HepG2 (cell line): ENCODE data around the gene SENP5. TPM values are rescaled to one million over a fixed set of nuclear protein-coding genes. Genes with fewer than 3 reads are reported as not detected.
A peak's percentile ranks its signal among the peaks of the same experiment; 100 is the strongest.

ENCODE experiments used
- ARNTL ChIP-seq: sonication (generic); formaldehyde crosslinking; IDR thresholded peaks from 2 replicates; pipeline ENCODE4 v1.4.0; 2020; ENCODE audit warnings: mild to moderate bottlenecking, missing genetic modification reagents
- KDM5B ChIP-seq: sonication (generic); formaldehyde crosslinking; IDR thresholded peaks from 2 replicates; pipeline ENCODE4 v1.4.0; 2020; ENCODE audit warnings: missing genetic modification reagents, mild to moderate bottlenecking, borderline replicate concordance
- KMT2B ChIP-seq: IDR thresholded peaks from 2 replicates; pipeline ENCODE4 v1.6.1; 2016; ENCODE audit warnings: missing genetic modification reagents, missing compliant biosample characterization
- MAFG ChIP-seq: sonication (generic); formaldehyde crosslinking; IDR thresholded peaks from 2 replicates; pipeline ENCODE4 v1.5.1; 2020; ENCODE audit warnings: mild to moderate bottlenecking, missing genetic modification reagents
- ZBTB46 ChIP-seq: sonication (generic); formaldehyde crosslinking; IDR thresholded peaks from 2 replicates; pipeline ENCODE4 v1.4.0; 2020; ENCODE audit warnings: mild to moderate bottlenecking, missing genetic modification reagents, borderline replicate concordance
- ZMAT3 ChIP-seq: sonication (generic); formaldehyde crosslinking; conservative IDR thresholded peaks from 2 replicates; pipeline ENCODE4 v1.7.0; 2021; ENCODE audit warnings: missing genetic modification reagents
- ZNF367 ChIP-seq: sonication (generic); formaldehyde crosslinking; IDR thresholded peaks from 2 replicates; pipeline ENCODE4 v1.4.0; 2020; ENCODE audit warnings: missing genetic modification reagents, borderline replicate concordance
- ZNF431 ChIP-seq: sonication (generic); formaldehyde crosslinking; IDR thresholded peaks from 2 replicates; pipeline ENCODE4 v1.9.0; 2022; ENCODE audit warnings: missing genetic modification reagents, low read depth, mild to moderate bottlenecking, borderline replicate concordance
- ZNF468 ChIP-seq: sonication (generic); formaldehyde crosslinking; IDR thresholded peaks from 2 replicates; pipeline ENCODE4 v1.8.0; 2022; ENCODE audit warnings: mild to moderate bottlenecking, moderate library complexity, missing genetic modification reagents
- ZNF530 ChIP-seq: sonication (generic); formaldehyde crosslinking; IDR thresholded peaks from 2 replicates; pipeline ENCODE4 v1.5.0; 2020; ENCODE audit warnings: low read depth, mild to moderate bottlenecking, missing genetic modification reagents
- ZNF543 ChIP-seq: sonication (generic); formaldehyde crosslinking; IDR thresholded peaks from 2 replicates; pipeline ENCODE4 v1.4.0; 2020; ENCODE audit warnings: mild to moderate bottlenecking, missing genetic modification reagents
- ZNF546 ChIP-seq: sonication (generic); formaldehyde crosslinking; conservative IDR thresholded peaks from 2 replicates; pipeline ENCODE4 v1.8.1; 2023; ENCODE audit warnings: mild to moderate bottlenecking, missing genetic modification reagents
- ZNF570 ChIP-seq: sonication (generic); formaldehyde crosslinking; IDR thresholded peaks from 2 replicates; pipeline ENCODE4 v1.4.0; 2020; ENCODE audit warnings: mild to moderate bottlenecking, missing genetic modification reagents, borderline replicate concordance
- ZNF674 ChIP-seq: sonication (generic); formaldehyde crosslinking; IDR thresholded peaks from 2 replicates; pipeline ENCODE4 v1.5.0; 2020; ENCODE audit warnings: low read depth, mild to moderate bottlenecking, missing genetic modification reagents
- ZNF782 ChIP-seq: sonication (generic); formaldehyde crosslinking; IDR thresholded peaks from 2 replicates; pipeline ENCODE4 v1.4.0; 2020; ENCODE audit warnings: missing genetic modification reagents, mild to moderate bottlenecking, borderline replicate concordance
- ZNF800 ChIP-seq: sonication (generic); formaldehyde crosslinking; IDR thresholded peaks from 2 replicates; pipeline ENCODE4 v1.4.0; 2020; ENCODE audit warnings: missing genetic modification reagents
- ZNF878 ChIP-seq: sonication (generic); formaldehyde crosslinking; IDR thresholded peaks from 2 replicates; pipeline ENCODE4 v1.8.1; 2023; ENCODE audit warnings: mild to moderate bottlenecking, missing genetic modification reagents, moderate library complexity
- ZSCAN20 ChIP-seq: sonication (generic); formaldehyde crosslinking; IDR thresholded peaks from 2 replicates; pipeline ENCODE4 v1.4.0; 2020; ENCODE audit warnings: missing genetic modification reagents, mild to moderate bottlenecking, borderline replicate concordance
- ZSCAN9 ChIP-seq: IDR thresholded peaks from 2 replicates; pipeline ENCODE4 v1.6.1; 2016; ENCODE audit warnings: borderline replicate concordance
- polyA plus RNA-seq, 8 experiments: library from polyadenylated mRNA; depleted of rRNA in 3 of 8; stranded (reverse) in 7 of 8; unstranded in 1 of 8; fragments of >200 nt; fragmentation: Illumina TruSeq in 4 of 8; extraction: Trizol in 4 of 8; gene quantifications; 2 replicates each; pipeline versions ENCODE4 v1.2.1 to v1.2.3, GENCODE V29; 2011 to 2016; ENCODE audit warnings: low read depth in 4 of 8, missing spikeins in 1 of 8, mixed read lengths in 1 of 8; ENCODE audit not compliant: insufficient read depth in 1 of 8
- total RNA-seq, 5 experiments: library from RNA; depleted of rRNA; stranded (reverse); fragments of >200 nt; fragmentation: Illumina TruSeq; extraction: Trizol; gene quantifications; 2 replicates each; pipeline ENCODE4 v1.2.3, GENCODE V29; 2016; ENCODE audit warnings: low read depth in 1 of 5
- TF ChIP-seq, protein P1 (sequence below): sonication (generic); formaldehyde crosslinking; conservative IDR thresholded peaks from 2 replicates; pipeline ENCODE4 v1.4.0; 2020; ENCODE audit warnings: mild to moderate bottlenecking, missing genetic modification reagents, moderate library complexity

Gene SENP5
- total and polyA plus RNA-seq, 2 of the 13 experiments (the other 11 are each of a cell fraction or from before 2014, with no cell fraction given) = 17.6 to 30.9 TPM

DNA sequence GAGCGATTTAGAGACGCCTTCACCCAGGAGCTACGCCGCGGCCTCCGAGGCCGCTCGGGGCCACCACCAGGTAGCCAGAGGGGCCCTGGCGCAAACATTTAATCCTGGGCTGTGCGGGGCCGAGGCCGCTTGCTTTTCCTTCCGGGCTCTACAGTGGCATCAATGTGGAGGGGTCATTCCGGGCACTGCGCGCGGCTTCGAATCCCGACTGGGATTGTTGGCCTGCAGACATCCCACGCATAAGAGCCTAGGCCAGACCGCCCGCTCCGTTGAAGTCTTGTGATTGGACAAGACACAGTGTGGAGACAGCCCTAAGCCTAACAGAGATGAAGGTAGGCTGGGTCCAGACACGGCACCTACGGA lies 75.2 kb downstream of the SENP5 start (continued):
- 0 out of 2 replicates have a peak, but pooled peaks have one; percentile 73 for TF ChIP-seq ZNF543 (CRISPR knock-in tag)
- 0 out of 2 replicates have a peak, but pooled peaks have one; percentile 8 for TF ChIP-seq ZNF800 (CRISPR knock-in tag)
- 0 out of 2 replicates have a peak, but pooled peaks have one; percentile 3 for TF ChIP-seq ZNF546 (CRISPR knock-in tag)
- TF ChIP-seq ZNF570 (CRISPR knock-in tag) = 0 out of 2 replicates have a peak, but pooled peaks have one; percentile 0
- no peak for TF ChIP-seq MAFG (CRISPR knock-in tag)
- TF ChIP-seq ZMAT3 = peak; percentile 10; the same call in 1 of the 2 replicates
- 0 out of 2 replicates have a peak, but pooled peaks have one; percentile 36 for TF ChIP-seq ARNTL (CRISPR knock-in tag)
- no peak for TF ChIP-seq KMT2B
- TF ChIP-seq ZNF431 (CRISPR knock-in tag) = 0 out of 2 replicates have a peak, but pooled peaks have one; percentile 15
- TF ChIP-seq ZNF530 = no peak
- TF ChIP-seq ZNF367 (CRISPR knock-in tag) = 0 out of 2 replicates have a peak, but pooled peaks have one; percentile 18
- peak; percentile 10; the same call in 1 of the 2 replicates for TF ChIP-seq KDM5B (CRISPR knock-in tag)
- TF ChIP-seq ZSCAN9 (CRISPR knock-in tag) = no peak
- 0 out of 2 replicates have a peak, but pooled peaks have one; percentile 1 for TF ChIP-seq ZNF674 (CRISPR knock-in tag)
- TF ChIP-seq, protein P1, sequence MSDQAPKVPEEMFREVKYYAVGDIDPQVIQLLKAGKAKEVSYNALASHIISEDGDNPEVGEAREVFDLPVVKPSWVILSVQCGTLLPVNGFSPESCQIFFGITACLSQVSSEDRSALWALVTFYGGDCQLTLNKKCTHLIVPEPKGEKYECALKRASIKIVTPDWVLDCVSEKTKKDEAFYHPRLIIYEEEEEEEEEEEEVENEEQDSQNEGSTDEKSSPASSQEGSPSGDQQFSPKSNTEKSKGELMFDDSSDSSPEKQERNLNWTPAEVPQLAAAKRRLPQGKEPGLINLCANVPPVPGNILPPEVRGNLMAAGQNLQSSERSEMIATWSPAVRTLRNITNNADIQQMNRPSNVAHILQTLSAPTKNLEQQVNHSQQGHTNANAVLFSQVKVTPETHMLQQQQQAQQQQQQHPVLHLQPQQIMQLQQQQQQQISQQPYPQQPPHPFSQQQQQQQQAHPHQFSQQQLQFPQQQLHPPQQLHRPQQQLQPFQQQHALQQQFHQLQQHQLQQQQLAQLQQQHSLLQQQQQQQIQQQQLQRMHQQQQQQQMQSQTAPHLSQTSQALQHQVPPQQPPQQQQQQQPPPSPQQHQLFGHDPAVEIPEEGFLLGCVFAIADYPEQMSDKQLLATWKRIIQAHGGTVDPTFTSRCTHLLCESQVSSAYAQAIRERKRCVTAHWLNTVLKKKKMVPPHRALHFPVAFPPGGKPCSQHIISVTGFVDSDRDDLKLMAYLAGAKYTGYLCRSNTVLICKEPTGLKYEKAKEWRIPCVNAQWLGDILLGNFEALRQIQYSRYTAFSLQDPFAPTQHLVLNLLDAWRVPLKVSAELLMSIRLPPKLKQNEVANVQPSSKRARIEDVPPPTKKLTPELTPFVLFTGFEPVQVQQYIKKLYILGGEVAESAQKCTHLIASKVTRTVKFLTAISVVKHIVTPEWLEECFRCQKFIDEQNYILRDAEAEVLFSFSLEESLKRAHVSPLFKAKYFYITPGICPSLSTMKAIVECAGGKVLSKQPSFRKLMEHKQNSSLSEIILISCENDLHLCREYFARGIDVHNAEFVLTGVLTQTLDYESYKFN = peak; percentile 7; the same call in 1 of the 2 replicates
- TF ChIP-seq ZNF468 = 0 out of 2 replicates have a peak, but pooled peaks have one; percentile 12
- 0 out of 2 replicates have a peak, but pooled peaks have one; percentile 41 for TF ChIP-seq ZBTB46 (CRISPR knock-in tag)
- TF ChIP-seq ZNF878 (CRISPR knock-in tag) = 0 out of 2 replicates have a peak, but pooled peaks have one; percentile 38
- 0 out of 2 replicates have a peak, but pooled peaks have one; percentile 18 for TF ChIP-seq ZSCAN20 (CRISPR knock-in tag)
- no peak for TF ChIP-seq ZNF782 (CRISPR knock-in tag)
